Activated CD8-positive, alpha-beta T cell treated with anti-CD3 and anti-CD28 coated beads for 36 hours (primary cell): ENCODE measurements around the gene BCAS1. TPM values are rescaled to one million over a fixed set of nuclear protein-coding genes. Genes with fewer than 3 reads are reported as not detected.

Experiments
- ATAC-seq: fragments of 200-7000 bp; cut with Tn5 transposase; one replicate; pipeline ENCODE4 v1.10.0; 2021; ENCODE audit warnings: mild to moderate bottlenecking, moderate library complexity
- CTCF ChIA-PET: fragments of 350-600 bp; sonication (Branson Sonifier 250); formaldehyde crosslinking; loops from one replicate; lab custom pipeline; 2021; ENCODE audit warnings: antibody characterized with exemption; lab: Charles Lee
- POLR2A ChIA-PET: fragments of 350-600 bp; sonication (Branson Sonifier 250); formaldehyde crosslinking; loops from one replicate; lab custom pipeline; 2021; ENCODE audit warnings: antibody characterized with exemption; lab: Charles Lee
- DNase-seq: peaks from one replicate; pipeline ENCODE4 v3.0.0-alpha.2; 2020
- H3K27ac Mint-ChIP-seq: one replicate; pipeline ENCODE4 v1.8.0; 2021; ENCODE audit warnings: mild to moderate bottlenecking, mixed read lengths
- H3K27me3 Mint-ChIP-seq: one replicate; pipeline ENCODE4 v1.8.0; 2021; ENCODE audit warnings: mixed read lengths
- H3K36me3 Mint-ChIP-seq: one replicate; pipeline ENCODE4 v1.8.0; 2021; ENCODE audit warnings: low read depth, mixed read lengths
- H3K4me1 Mint-ChIP-seq: one replicate; pipeline ENCODE4 v1.8.0; 2021; ENCODE audit warnings: low read depth, mixed read lengths
- H3K4me3 Mint-ChIP-seq: one replicate; pipeline ENCODE4 v1.8.0; 2021; ENCODE audit warnings: mild to moderate bottlenecking, moderate library complexity, mixed read lengths
- H3K9me3 Mint-ChIP-seq: one replicate; pipeline ENCODE4 v1.8.0; 2021; ENCODE audit warnings: mixed read lengths
- CTCF ChIP-seq: fragments of 200-600 bp; IDR thresholded peaks from one replicate; pipeline ENCODE4 v1.8.0; 2022; ENCODE audit warnings: antibody characterized with exemption, mild to moderate bottlenecking
- intact Hi-C: fragments of 100-400 bp; cut with micrococcal nuclease; formaldehyde crosslinking; loops from one replicate; pipeline ENCODE4 v1.10.0; 2022
- total RNA-seq, 2 experiments: library from RNA; stranded (reverse); gene quantifications; one replicate each; pipeline ENCODE4 v1.2.3, GENCODE V29; 2021

Gene BCAS1
- total RNA-seq, 2 experiments from 2014 or later: 0.09 TPM; not detected in 1

GRCh38 chr20:54110457-54110856, 40.1 kb upstream of the BCAS1 start:
- no peaks in the 10 kb centered on the region for H3K4me1 Mint-ChIP-seq
- ChIA-PET CTCF (interaction anchor here (1.1 to 1.4 kb wide), 2 partner anchors 36 to 86 kb away, joined by 3 read pairs; no protein-coding TSS in a partner anchor), POLR2A (no interaction called here)
- DNase-seq (no peak), ATAC-seq (no peak)
- TF ChIP-seq CTCF: no peak
- H3K4me3 Mint-ChIP-seq: no peak overlapping the region
- no peaks in the 10 kb centered on the region for H3K9me3 Mint-ChIP-seq
- H3K27me3 Mint-ChIP-seq: peaks cover 8% of the 10 kb centered on the region
- intact Hi-C loops: no loop called here
- no peak overlapping the region for H3K27ac Mint-ChIP-seq
- H3K36me3 Mint-ChIP-seq: no peaks in the 10 kb centered on the region

- Mint-ChIP-seq H3K27ac (no peak overlapping the region), H3K4me3 (no peak overlapping the region), H3K4me1 (no peaks in the 10 kb centered on the region), H3K9me3 (no peaks in the 10 kb centered on the region), H3K27me3 (peaks cover 8% of the 10 kb centered on the region), H3K36me3 (no peaks in the 10 kb centered on the region)
- TF ChIP-seq CTCF: no peak
- intact Hi-C loops: no loop called here
- ChIA-PET CTCF (interaction anchor here (1.1 to 7.4 kb wide), 3 partner anchors 15 to 87 kb away, joined by 3 to 55 read pairs (median 3); no protein-coding TSS in a partner anchor), POLR2A (no interaction called here)
- no peak for ATAC-seq
- DNase-seq: no peak
These were observed 39.6 kb upstream of the BCAS1 start for GRCh38 chr20:54110041-54110440.

- ATAC-seq (no peak), DNase-seq (no peak)
- Mint-ChIP-seq H3K27me3 (peaks cover 5% of the 10 kb centered on the region), H3K27ac (no peak overlapping the region), H3K9me3 (no peaks in the 10 kb centered on the region), H3K4me1 (no peaks in the 10 kb centered on the region), H3K4me3 (no peak overlapping the region), H3K36me3 (no peaks in the 10 kb centered on the region)
- intact Hi-C loops: no loop called here
- no peak for TF ChIP-seq CTCF
- POLR2A ChIA-PET: no interaction called here
- CTCF ChIA-PET: interaction anchor here (7.4 kb wide), 1 partner anchor 13 kb away, joined by 55 read pairs; no protein-coding TSS in a partner anchor
These were observed 38.4 kb upstream of the BCAS1 start for GRCh38 chr20:54108817-54109216.

GRCh38 chr20:54108326-54108642, 37.9 kb upstream of the BCAS1 start:
- peaks cover 2% of the 10 kb centered on the region for H3K27me3 Mint-ChIP-seq
- POLR2A ChIA-PET: no interaction called here
- CTCF ChIA-PET: interaction anchor here (7.4 kb wide), 1 partner anchor 13 kb away, joined by 55 read pairs; no protein-coding TSS in a partner anchor

More at GRCh38 chr20:54108326-54108642, 37.9 kb upstream of the BCAS1 start:
- Mint-ChIP-seq H3K4me1 (no peaks in the 10 kb centered on the region), H3K4me3 (no peak overlapping the region), H3K9me3 (no peaks in the 10 kb centered on the region), H3K36me3 (no peaks in the 10 kb centered on the region), H3K27ac (no peak overlapping the region)
- ATAC-seq (no peak), DNase-seq (no peak)
- TF ChIP-seq CTCF: no peak
- intact Hi-C loops: no loop called here
